WTC11 (cell line): ENCODE measurements around the gene GNB5. TPM values are rescaled to one million over a fixed set of nuclear protein-coding genes. Genes with fewer than 3 reads are reported as not detected.

Experiments
- ATAC-seq: fragments of 200-7000 bp; cut with Tn5 transposase; 2 replicates; pipeline ENCODE4 v1.10.0; 2021; ENCODE audit warnings: mild to moderate bottlenecking, moderate library complexity
- CTCF ChIA-PET: fragments of 300-600 bp; sonication (Branson Sonifier 250); formaldehyde crosslinking; loops from one replicate; lab custom pipeline; 2021; ENCODE audit warnings: antibody characterized with exemption; lab: Charles Lee
- POLR2A ChIA-PET: fragments of 350-600 bp; sonication (Branson Sonifier 250); formaldehyde crosslinking; loops from one replicate; lab custom pipeline; 2021; ENCODE audit warnings: antibody characterized with exemption; lab: Charles Lee
- DNase-seq: peaks from one replicate; pipeline ENCODE4 v3.0.0; 2021; ENCODE audit warnings: low spot score
- H3K27ac Mint-ChIP-seq: 2 replicates; pipeline ENCODE4 v1.8.0; 2021; ENCODE audit warnings: mixed read lengths
- H3K27me3 Mint-ChIP-seq: 2 replicates; pipeline ENCODE4 v1.8.0; 2021; ENCODE audit warnings: low read depth, mild to moderate bottlenecking, moderate library complexity, mixed read lengths
- H3K36me3 Mint-ChIP-seq: 2 replicates; pipeline ENCODE4 v1.8.0; 2021; ENCODE audit warnings: mixed read lengths
- H3K4me1 Mint-ChIP-seq: 2 replicates; pipeline ENCODE4 v1.8.0; 2022; ENCODE audit warnings: mixed read lengths
- H3K4me3 Mint-ChIP-seq: 2 replicates; pipeline ENCODE4 v1.8.0; 2021; ENCODE audit warnings: mild to moderate bottlenecking, moderate library complexity, mixed read lengths
- H3K9me3 Mint-ChIP-seq: 2 replicates; pipeline ENCODE4 v1.8.0; 2021; ENCODE audit warnings: mixed read lengths
- ELF4 ChIP-seq: sonication (generic); formaldehyde crosslinking; IDR thresholded peaks from 2 replicates; pipeline ENCODE4 v1.8.1; 2022; ENCODE audit warnings: low read depth, mild to moderate bottlenecking, moderate library complexity, missing genetic modification reagents
- ESRRA ChIP-seq: sonication (generic); formaldehyde crosslinking; IDR thresholded peaks from 2 replicates; pipeline ENCODE4 v1.8.1; 2022; ENCODE audit warnings: mild to moderate bottlenecking, missing genetic modification reagents, borderline replicate concordance
- ETV6 ChIP-seq: sonication (generic); formaldehyde crosslinking; IDR thresholded peaks from 2 replicates; pipeline ENCODE4 v1.8.1; 2022; ENCODE audit warnings: mild to moderate bottlenecking, missing genetic modification reagents
- GABPB1 ChIP-seq: sonication (generic); formaldehyde crosslinking; IDR thresholded peaks from 2 replicates; pipeline ENCODE4 v1.8.1; 2023; ENCODE audit warnings: mild to moderate bottlenecking, missing genetic modification reagents
- JAZF1 ChIP-seq: fragments of 250-450 bp; sonication (Bioruptor Pico); IDR thresholded peaks from 2 replicates; pipeline ENCODE4 v1.9.0; 2021; ENCODE audit warnings: moderate library complexity, mild to moderate bottlenecking, inconsistent platforms
- JUN ChIP-seq: sonication (generic); formaldehyde crosslinking; IDR thresholded peaks from 2 replicates; pipeline ENCODE4 v1.8.0; 2023; ENCODE audit warnings: mild to moderate bottlenecking, missing genetic modification reagents
- MYBL2 ChIP-seq: sonication (generic); formaldehyde crosslinking; IDR thresholded peaks from 2 replicates; pipeline ENCODE4 v1.8.1; 2023; ENCODE audit warnings: mild to moderate bottlenecking, moderate library complexity, missing genetic modification reagents
- NFATC4 ChIP-seq: fragments of 250-450 bp; sonication (Bioruptor Pico); IDR thresholded peaks from 2 replicates; pipeline ENCODE4 v1.9.0; 2021; ENCODE audit warnings: mild to moderate bottlenecking
- OVOL2 ChIP-seq: fragments of 250-450 bp; sonication (Bioruptor Pico); IDR thresholded peaks from 2 replicates; pipeline ENCODE4 v1.9.0; 2021; ENCODE audit warnings: mild to moderate bottlenecking, borderline replicate concordance
- SOX15 ChIP-seq: fragments of 250-450 bp; sonication (Bioruptor Pico); IDR thresholded peaks from 2 replicates; pipeline ENCODE4 v1.9.0; 2021; ENCODE audit warnings: mild to moderate bottlenecking
- SP1 ChIP-seq: sonication (generic); formaldehyde crosslinking; conservative IDR thresholded peaks from 2 replicates; pipeline ENCODE4 v1.8.1; 2022; ENCODE audit warnings: missing genetic modification reagents
- TP53 ChIP-seq: sonication (generic); formaldehyde crosslinking; IDR thresholded peaks from 2 replicates; pipeline ENCODE4 v1.8.1; 2023; ENCODE audit warnings: mild to moderate bottlenecking, missing genetic modification reagents
- ZNF121 ChIP-seq: sonication (generic); formaldehyde crosslinking; IDR thresholded peaks from 2 replicates; pipeline ENCODE4 v1.8.0; 2023; ENCODE audit warnings: missing genetic modification reagents
- ZNF219 ChIP-seq: sonication (generic); formaldehyde crosslinking; IDR thresholded peaks from 2 replicates; pipeline ENCODE4 v1.8.0; 2023; ENCODE audit warnings: missing genetic modification reagents, mild to moderate bottlenecking, borderline replicate concordance
- ZNF263 ChIP-seq: sonication (generic); formaldehyde crosslinking; IDR thresholded peaks from 2 replicates; pipeline ENCODE4 v1.8.1; 2022; ENCODE audit warnings: low read depth, mild to moderate bottlenecking, moderate library complexity, missing genetic modification reagents
- ZNF671 ChIP-seq: fragments of 250-450 bp; sonication (Bioruptor Pico); IDR thresholded peaks from 2 replicates; pipeline ENCODE4 v1.8.0; 2021; ENCODE audit warnings: mild to moderate bottlenecking
- total RNA-seq: library from RNA; stranded (reverse); gene quantifications from 3 replicates; pipeline ENCODE4 v1.2.3, GENCODE V29; 2021
- TF ChIP-seq, protein P1 (sequence below): sonication (generic); formaldehyde crosslinking; IDR thresholded peaks from 2 replicates; pipeline ENCODE4 v1.8.0; 2022; ENCODE audit warnings: mild to moderate bottlenecking, missing genetic modification reagents
- TF ChIP-seq, protein P2 (sequence below): sonication (generic); formaldehyde crosslinking; IDR thresholded peaks from 2 replicates; pipeline ENCODE4 v1.8.1; 2022; ENCODE audit warnings: low read depth, missing genetic modification reagents, borderline replicate concordance
- TF ChIP-seq, protein P3 (sequence below): sonication (generic); formaldehyde crosslinking; IDR thresholded peaks from 2 replicates; pipeline ENCODE4 v1.8.1; 2022; ENCODE audit warnings: mild to moderate bottlenecking, moderate library complexity, missing genetic modification reagents
- TF ChIP-seq, protein P4 (sequence below): fragments of 250-450 bp; sonication (Bioruptor Pico); IDR thresholded peaks from 2 replicates; pipeline ENCODE4 v1.9.0; 2021; ENCODE audit warnings: mild to moderate bottlenecking, borderline replicate concordance

The GNB5 gene
- total RNA-seq, 1 experiment from 2014 or later, result 37.0 TPM

- ATAC-seq, result no peak
These were observed 85.3 kb downstream of the GNB5 start for GRCh38 chr15:52105846-52106245.

DNA sequence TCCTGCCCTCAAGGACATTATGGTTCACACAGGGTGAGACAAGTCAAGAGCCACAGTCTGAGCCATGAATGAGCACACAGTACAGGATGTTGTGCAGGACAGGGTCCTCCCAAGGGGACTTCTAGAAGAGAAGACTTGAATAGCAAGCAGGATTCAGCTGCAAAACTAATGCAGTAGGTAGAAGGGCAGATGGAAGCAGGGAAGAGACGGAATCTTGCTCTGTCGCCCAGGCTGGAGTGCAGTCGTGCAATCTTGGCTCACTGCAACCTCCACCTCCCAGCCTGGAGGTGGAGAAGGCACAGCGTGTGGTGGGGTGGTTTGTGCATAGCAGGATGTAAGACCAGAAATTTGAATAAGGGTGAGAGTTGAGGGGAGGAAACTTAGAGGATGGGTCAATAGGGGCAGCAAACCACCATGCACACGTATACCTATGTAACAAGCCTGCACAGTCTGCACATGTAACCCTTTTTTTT is 86.6 kb downstream of the GNB5 start:
- DNase-seq (no peak), ATAC-seq (no peak)
- H3K4me1 Mint-ChIP-seq, result peaks cover 14% of the 10 kb centered on the region
- no peaks in the 10 kb centered on the region for H3K36me3 Mint-ChIP-seq
- no peak overlapping the region for H3K27ac Mint-ChIP-seq
- POLR2A ChIA-PET, result interaction anchor here (0.6 kb wide), 1 partner anchor 1089 kb away, joined by 3 read pairs; no protein-coding TSS in a partner anchor
- TF ChIP-seq ZNF121 (CRISPR knock-in tag) (0 out of 2 replicates have a peak, but pooled peaks have one; percentile 2), ESRRA (CRISPR knock-in tag) (no peak)
- TF ChIP-seq, all 79 proteins: peak for 1
- H3K4me3 Mint-ChIP-seq, result no peak overlapping the region
- H3K9me3 Mint-ChIP-seq, result no peaks in the 10 kb centered on the region
- peaks cover 5% of the 10 kb centered on the region for H3K27me3 Mint-ChIP-seq
- CTCF ChIA-PET, result interaction anchor here (0.6 to 2.3 kb wide), 3 partner anchors 26 to 66 kb away, joined by 3 to 8 read pairs (median 3); no protein-coding TSS in a partner anchor

More at GRCh38 chr15:52105846-52106245, 85.3 kb downstream of the GNB5 start:
- peaks cover 17% of the 10 kb centered on the region for H3K27me3 Mint-ChIP-seq
- CTCF ChIA-PET, result interaction anchor here (1.1 kb wide), 1 partner anchor 27 kb away, joined by 3 read pairs; no protein-coding TSS in a partner anchor
- no peaks in the 10 kb centered on the region for H3K9me3 Mint-ChIP-seq
- H3K4me3 Mint-ChIP-seq, result no peak overlapping the region
- DNase-seq, result no peak
- peaks cover 20% of the 10 kb centered on the region for H3K4me1 Mint-ChIP-seq
- TF ChIP-seq SP1 (CRISPR knock-in tag) (no peak), ZNF671 (CRISPR knock-in tag) (no peak), OVOL2 (CRISPR knock-in tag) (no peak), SOX15 (CRISPR knock-in tag) (no peak), TP53 (CRISPR knock-in tag) (no peak)
- TF ChIP-seq, protein P1, sequence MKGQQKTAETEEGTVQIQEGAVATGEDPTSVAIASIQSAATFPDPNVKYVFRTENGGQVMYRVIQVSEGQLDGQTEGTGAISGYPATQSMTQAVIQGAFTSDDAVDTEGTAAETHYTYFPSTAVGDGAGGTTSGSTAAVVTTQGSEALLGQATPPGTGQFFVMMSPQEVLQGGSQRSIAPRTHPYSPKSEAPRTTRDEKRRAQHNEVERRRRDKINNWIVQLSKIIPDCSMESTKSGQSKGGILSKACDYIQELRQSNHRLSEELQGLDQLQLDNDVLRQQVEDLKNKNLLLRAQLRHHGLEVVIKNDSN (CRISPR knock-in tag), result no peak
- no peak overlapping the region for H3K27ac Mint-ChIP-seq
- POLR2A ChIA-PET, result no interaction called here
- H3K36me3 Mint-ChIP-seq, result no peaks in the 10 kb centered on the region

- DNase-seq (no peak), ATAC-seq (no peak)
- Mint-ChIP-seq H3K27me3 (peaks cover 4% of the 10 kb centered on the region; the same call in 1 of the 2 replicates), H3K27ac (no peak overlapping the region), H3K9me3 (no peaks in the 10 kb centered on the region), H3K4me1 (peaks cover 4% of the 10 kb centered on the region), H3K4me3 (no peak overlapping the region), H3K36me3 (no peaks in the 10 kb centered on the region)
- ChIA-PET POLR2A (interaction anchor here (0.6 kb wide), 1 partner anchor 1090 kb away, joined by 3 read pairs; no protein-coding TSS in a partner anchor), CTCF (interaction anchor here (0.6 to 2.3 kb wide), 3 partner anchors 25 to 996 kb away, joined by 3 to 8 read pairs (median 3); no protein-coding TSS in a partner anchor)
- TF ChIP-seq GABPB1 (CRISPR knock-in tag) (no peak), JUN (CRISPR knock-in tag) (no peak)
These were observed 87.7 kb downstream of the GNB5 start for GRCh38 chr15:52103217-52104207.

- Mint-ChIP-seq H3K4me3 (no peak overlapping the region), H3K27ac (no peak overlapping the region)
These were observed 88.7 kb downstream of the GNB5 start for GRCh38 chr15:52102463-52102862.

More at GRCh38 chr15:52102463-52102862, 88.7 kb downstream of the GNB5 start:
- H3K4me1 Mint-ChIP-seq, result peaks cover 4% of the 10 kb centered on the region; the same call in 1 of the 2 replicates
- ChIA-PET POLR2A (no interaction called here), CTCF (interaction anchor here (2.3 kb wide), 1 partner anchor 24 kb away, joined by 8 read pairs; no protein-coding TSS in a partner anchor)
- ATAC-seq (no peak), DNase-seq (no peak)
- H3K27me3 Mint-ChIP-seq, result peaks cover 4% of the 10 kb centered on the region; the same call in 1 of the 2 replicates
- no peaks in the 10 kb centered on the region for H3K36me3 Mint-ChIP-seq
- TF ChIP-seq, protein P2, sequence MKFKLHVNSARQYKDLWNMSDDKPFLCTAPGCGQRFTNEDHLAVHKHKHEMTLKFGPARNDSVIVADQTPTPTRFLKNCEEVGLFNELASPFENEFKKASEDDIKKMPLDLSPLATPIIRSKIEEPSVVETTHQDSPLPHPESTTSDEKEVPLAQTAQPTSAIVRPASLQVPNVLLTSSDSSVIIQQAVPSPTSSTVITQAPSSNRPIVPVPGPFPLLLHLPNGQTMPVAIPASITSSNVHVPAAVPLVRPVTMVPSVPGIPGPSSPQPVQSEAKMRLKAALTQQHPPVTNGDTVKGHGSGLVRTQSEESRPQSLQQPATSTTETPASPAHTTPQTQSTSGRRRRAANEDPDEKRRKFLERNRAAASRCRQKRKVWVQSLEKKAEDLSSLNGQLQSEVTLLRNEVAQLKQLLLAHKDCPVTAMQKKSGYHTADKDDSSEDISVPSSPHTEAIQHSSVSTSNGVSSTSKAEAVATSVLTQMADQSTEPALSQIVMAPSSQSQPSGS (CRISPR knock-in tag), result no peak
- TF ChIP-seq ETV6 (CRISPR knock-in tag) (no peak), NFATC4 (no peak), MYBL2 (CRISPR knock-in tag) (no peak), ZNF263 (no peak), ELF4 (CRISPR knock-in tag) (no peak), ZNF219 (CRISPR knock-in tag) (no peak), JAZF1 (CRISPR knock-in tag) (no peak)
- TF ChIP-seq, protein P3, sequence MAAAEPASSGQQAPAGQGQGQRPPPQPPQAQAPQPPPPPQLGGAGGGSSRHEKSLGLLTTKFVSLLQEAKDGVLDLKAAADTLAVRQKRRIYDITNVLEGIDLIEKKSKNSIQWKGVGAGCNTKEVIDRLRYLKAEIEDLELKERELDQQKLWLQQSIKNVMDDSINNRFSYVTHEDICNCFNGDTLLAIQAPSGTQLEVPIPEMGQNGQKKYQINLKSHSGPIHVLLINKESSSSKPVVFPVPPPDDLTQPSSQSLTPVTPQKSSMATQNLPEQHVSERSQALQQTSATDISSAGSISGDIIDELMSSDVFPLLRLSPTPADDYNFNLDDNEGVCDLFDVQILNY (CRISPR knock-in tag), result no peak
- TF ChIP-seq, protein P4, sequence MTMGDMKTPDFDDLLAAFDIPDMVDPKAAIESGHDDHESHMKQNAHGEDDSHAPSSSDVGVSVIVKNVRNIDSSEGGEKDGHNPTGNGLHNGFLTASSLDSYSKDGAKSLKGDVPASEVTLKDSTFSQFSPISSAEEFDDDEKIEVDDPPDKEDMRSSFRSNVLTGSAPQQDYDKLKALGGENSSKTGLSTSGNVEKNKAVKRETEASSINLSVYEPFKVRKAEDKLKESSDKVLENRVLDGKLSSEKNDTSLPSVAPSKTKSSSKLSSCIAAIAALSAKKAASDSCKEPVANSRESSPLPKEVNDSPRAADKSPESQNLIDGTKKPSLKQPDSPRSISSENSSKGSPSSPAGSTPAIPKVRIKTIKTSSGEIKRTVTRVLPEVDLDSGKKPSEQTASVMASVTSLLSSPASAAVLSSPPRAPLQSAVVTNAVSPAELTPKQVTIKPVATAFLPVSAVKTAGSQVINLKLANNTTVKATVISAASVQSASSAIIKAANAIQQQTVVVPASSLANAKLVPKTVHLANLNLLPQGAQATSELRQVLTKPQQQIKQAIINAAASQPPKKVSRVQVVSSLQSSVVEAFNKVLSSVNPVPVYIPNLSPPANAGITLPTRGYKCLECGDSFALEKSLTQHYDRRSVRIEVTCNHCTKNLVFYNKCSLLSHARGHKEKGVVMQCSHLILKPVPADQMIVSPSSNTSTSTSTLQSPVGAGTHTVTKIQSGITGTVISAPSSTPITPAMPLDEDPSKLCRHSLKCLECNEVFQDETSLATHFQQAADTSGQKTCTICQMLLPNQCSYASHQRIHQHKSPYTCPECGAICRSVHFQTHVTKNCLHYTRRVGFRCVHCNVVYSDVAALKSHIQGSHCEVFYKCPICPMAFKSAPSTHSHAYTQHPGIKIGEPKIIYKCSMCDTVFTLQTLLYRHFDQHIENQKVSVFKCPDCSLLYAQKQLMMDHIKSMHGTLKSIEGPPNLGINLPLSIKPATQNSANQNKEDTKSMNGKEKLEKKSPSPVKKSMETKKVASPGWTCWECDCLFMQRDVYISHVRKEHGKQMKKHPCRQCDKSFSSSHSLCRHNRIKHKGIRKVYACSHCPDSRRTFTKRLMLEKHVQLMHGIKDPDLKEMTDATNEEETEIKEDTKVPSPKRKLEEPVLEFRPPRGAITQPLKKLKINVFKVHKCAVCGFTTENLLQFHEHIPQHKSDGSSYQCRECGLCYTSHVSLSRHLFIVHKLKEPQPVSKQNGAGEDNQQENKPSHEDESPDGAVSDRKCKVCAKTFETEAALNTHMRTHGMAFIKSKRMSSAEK, result no peak
- no peaks in the 10 kb centered on the region for H3K9me3 Mint-ChIP-seq
